Stimulated activated CD4-positive, alpha-beta T cell treated with anti-CD3 and anti-CD28 coated beads, TNF-alpha, amount 100 ng/mL, for 1 hour (primary cell): ENCODE results near the gene RPL18A.

Source experiments
- DNase-seq, 3 donors: peaks; one replicate each; pipeline ENCODE4 v3.0.0-alpha.2; 2020; ENCODE audit warnings: low read depth in 3 of 3, low spot score in 1 of 3

The RPL18A gene

GRCh38 chr19:17908244-17908643 lies 48.5 kb downstream of the RPL18A start:
- DNase-seq: no peak

DNA sequence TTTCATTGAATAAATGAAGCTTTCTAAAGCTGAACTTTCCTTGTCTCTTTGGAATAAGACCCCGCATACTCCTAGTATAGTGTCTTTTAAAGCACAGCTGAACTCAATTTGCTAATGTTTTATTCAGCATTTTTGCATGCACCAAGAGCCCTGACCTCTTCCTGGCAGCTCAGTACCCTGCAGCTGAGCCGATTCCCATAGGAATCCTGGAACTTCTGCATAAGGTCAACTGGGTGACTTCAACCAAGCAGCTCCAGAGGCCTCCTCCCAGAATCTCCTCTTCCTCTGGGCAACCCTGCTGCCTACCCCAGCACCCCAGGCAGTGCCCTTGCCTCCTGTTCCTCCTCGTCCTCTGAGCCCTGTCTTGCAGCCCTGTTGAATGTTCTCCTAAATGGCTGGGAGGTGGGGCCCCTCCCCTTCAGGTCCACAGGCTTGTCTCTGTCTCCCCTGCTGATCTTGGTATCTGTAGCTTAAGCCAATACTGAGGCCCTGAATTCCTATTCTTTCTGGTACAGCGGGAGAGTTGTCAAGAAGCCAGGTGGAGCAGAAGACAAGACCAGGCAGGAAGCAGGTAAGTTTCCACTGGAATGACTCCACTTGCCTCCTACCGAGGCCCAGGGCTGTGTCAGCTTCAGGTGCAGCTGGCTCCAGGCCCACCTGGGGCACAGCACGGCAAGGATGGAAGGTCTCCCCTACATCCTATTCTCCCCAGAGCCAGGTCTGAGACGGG lies 49.5 kb downstream of the RPL18A start:
- DNase-seq: no peak

GRCh38 chr19:17910791-17911360 lies 51.2 kb downstream of the RPL18A start:
- no peak for DNase-seq
